Left ventricle myocardium superior (tissue), 1 donor: ENCODE results near the gene SKAP1. TPM values are rescaled to one million over a fixed set of nuclear protein-coding genes. Genes with fewer than 3 reads are reported as not detected.
"Not testable (repeated sequence)": the region's sequence is repeated elsewhere in the genome, so short reads cannot be mapped to it uniquely, and the experiment has no call there.

Experiments
- ATAC-seq: fragments of 200-7000 bp; cut with Tn5 transposase; one replicate; pipeline ENCODE4 v1.9.1; 2020; ENCODE audit warnings: mild to moderate bottlenecking, moderate library complexity
- DNase-seq: peaks from one replicate; pipeline ENCODE4 v3.0.0-alpha.2; 2020
- intact Hi-C: fragments of 100-400 bp; cut with micrococcal nuclease; formaldehyde crosslinking; loops from one replicate; pipeline ENCODE4 v1.11.0; 2022
- total RNA-seq: library from RNA; stranded (reverse); fragmentation: NEBNext Ultra II Directional; extraction: Animal tissue kit (Norgen Biotek cat#: 25700); gene quantifications from one replicate; pipeline ENCODE4 v1.2.1, GENCODE V29; 2021
- donor health status: DM: no; HTN: yes; CAD: no; lungs with severe emphysema.

The SKAP1 gene
- total RNA-seq, 1 donor from 2014 or later, result 0.27 TPM

DNA sequence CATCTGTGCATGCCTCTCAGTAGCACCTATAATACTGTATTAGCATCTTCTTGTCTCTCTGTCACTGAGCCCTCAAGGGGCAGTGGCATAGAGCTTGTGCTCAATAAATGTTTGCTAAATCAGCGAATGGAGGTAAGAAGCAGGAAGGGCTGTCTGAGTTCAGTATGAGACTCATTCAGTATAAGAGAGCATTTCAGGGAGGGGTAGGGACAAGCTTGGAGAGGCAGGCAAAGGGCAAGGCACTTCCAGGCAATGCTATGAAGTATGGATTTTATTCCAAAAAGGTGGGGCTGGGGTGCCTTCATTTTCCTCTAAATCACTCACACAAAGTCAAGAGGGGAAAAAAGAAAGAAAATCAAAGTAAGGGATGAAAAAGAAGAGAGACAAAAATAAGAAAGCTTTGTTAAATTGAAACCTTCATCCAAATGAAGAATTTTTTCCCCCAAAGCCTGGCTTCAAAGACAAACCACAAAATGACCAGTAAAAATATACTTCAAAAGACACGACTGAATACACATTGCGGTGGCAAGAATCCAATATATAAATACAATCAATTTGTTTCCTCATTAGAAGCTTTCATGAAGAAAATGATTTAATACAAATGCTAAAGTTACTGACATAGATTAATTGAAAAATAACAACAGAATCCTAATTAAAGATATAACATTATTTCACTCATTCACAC lies 51.2 kb downstream of the SKAP1 start:
- intact Hi-C loops, result no loop called here
- ATAC-seq, result no peak
- no peak for DNase-seq

DNA sequence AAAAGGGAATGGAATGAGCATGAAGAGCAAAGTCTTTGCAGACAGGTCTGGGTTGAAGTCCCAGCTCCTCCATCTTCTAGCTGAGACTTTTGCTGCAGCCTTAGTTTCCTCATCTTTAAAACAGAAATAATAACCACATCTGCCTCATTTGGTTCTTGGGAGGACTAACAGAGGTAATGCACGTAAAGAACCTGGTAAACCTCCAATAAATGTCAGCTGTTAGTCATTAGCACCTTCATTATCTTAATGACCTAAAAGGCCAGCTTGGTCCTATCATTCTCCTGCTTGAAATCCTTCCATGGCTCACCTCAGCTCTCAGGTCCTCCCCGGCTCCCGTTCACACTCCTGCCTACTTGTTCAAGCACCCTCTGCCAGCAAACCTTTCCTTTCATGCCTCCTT lies 51.8 kb downstream of the SKAP1 start:
- intact Hi-C loops, result no loop called here
- no peak for ATAC-seq

DNA sequence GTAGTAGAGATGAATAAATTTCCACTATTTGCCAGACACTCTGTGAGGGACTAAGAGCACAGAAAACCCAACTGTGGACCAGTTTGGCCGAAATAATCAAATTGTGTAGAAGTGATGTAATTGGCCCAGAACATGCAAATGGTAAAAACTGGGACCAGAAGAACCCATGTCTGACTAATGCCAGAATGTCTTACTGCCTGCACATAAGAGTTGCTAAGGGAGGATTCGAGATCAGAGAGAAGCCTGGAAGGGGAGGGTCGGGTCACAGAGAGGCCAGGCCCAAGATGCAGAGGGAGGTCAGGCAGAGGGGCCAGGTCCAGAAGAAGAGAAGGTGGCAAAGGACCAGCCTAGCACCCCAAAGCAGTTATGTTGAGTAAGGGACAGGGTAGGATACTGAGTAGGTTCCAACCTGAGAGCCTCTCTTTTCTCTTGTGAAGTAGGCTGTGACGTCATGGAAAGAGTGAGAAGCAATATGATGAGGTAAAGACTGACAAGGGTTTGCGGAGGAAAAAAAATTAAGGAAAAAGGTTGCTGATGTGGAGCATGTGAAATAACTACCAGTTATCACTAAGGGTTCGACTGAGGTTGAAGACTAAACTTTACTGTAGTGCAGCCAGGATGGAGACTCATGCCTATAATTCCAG lies 53.2 kb downstream of the SKAP1 start:
- intact Hi-C loops, result no loop called here
- no peak for DNase-seq
- no peak for ATAC-seq

More for the DNA sequence above, 51.8 kb downstream of the SKAP1 start:
- no peak for DNase-seq

DNA sequence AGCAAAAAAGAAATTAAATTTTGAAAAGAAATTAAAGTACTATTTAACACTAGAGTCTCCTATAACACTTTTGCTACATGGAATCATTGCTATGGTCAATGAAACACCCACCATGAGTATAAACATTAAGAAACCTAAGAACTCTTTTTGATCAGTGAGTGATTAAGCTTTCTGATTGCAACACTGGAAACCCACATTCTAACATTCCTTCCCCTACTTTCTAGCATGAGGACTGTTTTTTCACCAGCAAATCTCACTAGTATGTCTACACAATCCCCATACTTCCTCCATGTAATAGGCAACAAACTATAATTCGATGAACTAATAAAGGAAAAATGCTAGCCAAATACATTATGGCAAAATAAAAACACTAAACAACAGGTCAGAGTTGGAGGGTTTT lies 54.7 kb downstream of the SKAP1 start:
- ATAC-seq (no peak), DNase-seq (no peak)
- intact Hi-C loops, result no loop called here

DNA sequence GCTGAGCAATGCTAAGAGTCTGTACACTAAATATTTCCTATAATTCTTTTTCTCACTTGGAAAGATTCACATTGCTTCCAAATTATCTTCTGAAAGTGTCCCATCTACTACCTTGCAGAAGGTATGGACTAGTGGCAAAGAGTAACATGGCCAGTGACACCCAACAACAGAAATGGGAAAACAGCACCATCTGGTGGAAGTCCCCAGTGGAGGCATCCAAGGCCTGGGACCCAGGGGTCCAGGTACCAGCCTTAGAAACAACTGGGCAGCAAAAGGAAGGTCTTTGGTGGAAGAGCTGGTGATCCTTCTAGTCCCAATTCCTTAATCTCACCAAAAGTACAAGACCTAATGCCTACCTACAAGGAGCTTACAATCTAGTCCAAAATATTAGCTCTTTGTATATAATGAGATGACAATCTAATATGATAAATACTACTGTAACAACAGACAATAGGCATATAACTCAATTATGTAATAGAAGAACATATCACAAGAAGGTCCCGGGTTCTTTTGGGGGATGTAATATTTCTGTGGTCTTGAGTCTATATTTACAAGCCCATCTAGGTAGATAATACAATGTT lies 55.3 kb downstream of the SKAP1 start:
- intact Hi-C loops, result no loop called here
- DNase-seq, result no peak
- ATAC-seq, result no peak

DNA sequence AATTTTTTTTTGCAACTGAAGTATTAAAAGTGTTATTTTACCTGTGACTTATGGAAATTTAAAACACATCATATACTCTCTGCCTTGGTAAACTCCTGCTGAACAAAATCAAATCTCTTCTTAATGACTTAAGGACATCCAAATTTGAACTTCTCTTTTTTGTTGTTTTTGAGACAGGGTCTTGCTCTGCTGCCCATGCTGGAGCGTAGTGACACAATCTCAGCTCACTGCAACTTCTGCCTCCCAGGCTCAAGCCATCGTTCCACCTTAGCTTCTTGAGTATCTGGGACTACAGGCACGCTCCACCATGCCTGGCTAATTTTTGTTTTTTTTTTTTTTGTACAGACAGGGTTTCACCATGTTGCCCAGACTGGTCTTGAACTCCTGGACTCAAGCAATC lies 56.1 kb downstream of the SKAP1 start:
- no peak for ATAC-seq
- no peak for DNase-seq
- intact Hi-C loops, result no loop called here

DNA sequence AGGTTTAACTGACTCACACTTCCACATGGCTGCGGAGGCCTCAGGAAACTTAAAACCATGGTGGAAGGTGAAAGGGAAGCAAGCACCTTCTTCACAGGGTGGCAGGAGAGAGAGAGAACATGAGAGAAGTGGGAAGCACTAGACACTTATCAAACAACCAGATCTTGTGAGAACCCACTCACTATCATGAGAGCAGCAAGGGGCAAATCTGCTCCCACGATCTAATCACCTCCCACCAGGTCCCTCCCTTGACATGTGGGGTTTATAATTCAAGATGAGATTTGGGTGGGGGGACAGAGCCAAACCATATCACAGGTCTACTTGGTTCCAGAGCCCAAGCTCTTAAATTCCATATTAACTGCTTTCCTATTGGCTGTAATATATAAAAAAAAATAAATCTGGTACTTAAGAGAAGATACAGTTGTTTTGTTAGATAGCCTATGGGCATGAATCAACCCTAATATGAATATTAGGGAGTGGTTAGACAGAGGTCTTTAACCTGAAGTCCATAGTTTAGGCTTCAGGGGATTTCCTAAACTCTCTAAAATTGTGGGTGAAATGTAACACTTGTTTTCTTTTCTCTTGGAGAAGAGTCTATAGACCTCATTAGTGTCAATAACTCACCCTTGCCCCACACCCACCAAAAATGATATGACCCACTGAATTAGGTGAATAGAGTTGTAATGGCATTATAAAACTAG lies 56.7 kb downstream of the SKAP1 start:
- intact Hi-C loops, result no loop called here
- no peak for DNase-seq
- no peak for ATAC-seq

DNA sequence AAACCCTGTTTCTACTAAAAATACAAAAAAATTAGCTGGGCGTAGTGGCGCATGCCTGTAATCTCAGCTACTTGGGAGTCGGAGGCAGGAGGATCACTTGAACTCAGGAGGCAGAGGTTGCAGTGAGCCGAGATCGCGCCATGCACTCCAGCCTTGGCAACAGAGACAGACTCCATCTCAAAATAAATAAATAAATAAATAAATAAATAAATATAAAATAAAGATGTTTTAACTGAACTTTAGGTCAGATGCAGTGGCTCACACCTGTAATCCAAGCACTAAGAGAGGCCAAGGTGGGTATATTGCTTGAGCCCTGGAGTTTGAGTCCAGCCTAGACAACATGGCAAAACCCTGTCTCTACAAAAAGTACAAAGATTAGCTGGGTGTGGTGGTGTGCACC lies 61.0 kb downstream of the SKAP1 start:
- ATAC-seq, result not testable (repeated sequence)

DNA sequence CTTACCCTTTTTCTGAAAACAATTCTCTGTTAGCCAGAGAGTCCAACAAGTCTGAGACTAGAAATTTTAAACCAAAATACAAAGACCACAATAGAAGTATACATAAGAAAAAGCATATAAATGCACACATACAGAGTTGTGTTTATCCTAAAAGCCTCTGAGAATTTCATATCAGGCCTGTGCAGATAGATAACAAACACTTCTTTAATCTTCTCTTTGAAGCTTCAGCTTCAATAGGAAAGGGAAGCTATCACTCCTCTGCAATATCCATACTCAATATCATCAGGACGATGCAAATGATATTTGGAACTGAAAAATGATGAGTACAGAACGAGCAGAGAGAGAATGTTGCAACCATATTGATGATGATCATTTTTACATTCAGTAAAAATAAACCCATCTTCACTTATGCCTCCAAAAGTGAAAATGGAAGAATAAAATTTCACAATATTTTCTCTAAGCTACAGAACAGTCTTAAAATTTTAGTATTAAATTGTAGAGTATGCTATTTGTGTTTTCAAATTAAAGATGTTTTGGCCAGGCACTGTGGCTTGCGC lies 61.6 kb downstream of the SKAP1 start:
- ATAC-seq (no peak), DNase-seq (no peak)
- intact Hi-C loops, result no loop called here

More for the DNA sequence above, 61.0 kb downstream of the SKAP1 start:
- DNase-seq, intact Hi-C loops: not testable (repeated sequence)

DNA sequence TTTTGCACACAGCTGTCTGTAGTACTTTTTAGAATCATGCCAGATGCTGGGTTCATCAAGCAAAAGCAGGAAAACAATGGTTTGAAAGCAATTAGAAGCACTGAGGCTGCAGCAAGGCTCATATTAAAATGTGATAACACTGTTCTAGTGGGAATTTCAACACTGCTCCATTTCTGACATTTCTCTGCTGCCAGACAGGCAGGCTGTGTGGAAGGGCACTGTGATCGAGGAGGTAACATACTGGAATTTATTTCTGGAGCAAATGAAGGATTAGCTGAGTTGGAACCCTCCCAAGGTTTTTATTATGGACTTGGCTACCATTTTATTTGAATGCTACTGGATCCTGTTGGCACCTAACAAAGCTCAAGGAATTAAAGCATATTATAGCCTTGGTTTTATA lies 66.9 kb downstream of the SKAP1 start:
- no peak for ATAC-seq

DNA sequence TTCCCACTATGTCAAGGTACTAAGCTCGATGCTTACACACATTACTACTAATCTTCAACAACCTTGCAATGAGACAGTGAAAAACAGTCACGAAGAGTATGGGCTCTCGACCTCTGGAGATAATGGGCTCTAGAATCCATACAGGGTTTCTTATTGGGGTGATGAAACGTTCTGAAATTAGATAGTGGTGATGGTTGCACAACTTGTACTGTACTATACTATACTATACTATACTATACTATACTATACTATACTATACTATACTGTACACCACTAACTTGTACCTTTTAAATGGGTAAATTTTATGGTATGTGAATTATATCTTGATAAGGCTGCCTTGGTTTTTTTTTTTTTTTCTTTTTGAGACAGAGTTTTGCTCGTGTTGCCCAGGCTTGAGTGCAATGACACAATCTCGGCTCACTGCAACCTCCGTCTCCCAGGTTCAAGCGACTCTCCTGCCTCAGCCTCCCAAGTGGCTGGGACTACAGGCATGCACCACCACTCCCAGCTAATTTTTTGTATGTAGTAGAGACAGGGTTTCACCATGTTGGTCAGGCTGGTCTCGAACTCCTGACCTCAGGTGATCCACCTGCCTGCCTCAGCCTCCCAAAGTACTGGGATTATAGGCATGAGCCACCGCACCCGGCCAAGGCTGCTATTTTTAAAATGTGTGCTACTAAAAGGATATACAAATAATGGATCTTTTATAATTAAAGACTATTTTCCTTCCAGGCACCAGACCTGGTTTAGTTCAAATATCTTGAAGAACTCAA lies 69.0 kb downstream of the SKAP1 start:
- intact Hi-C loops, DNase-seq, ATAC-seq: not testable (repeated sequence)

More for the DNA sequence above, 66.9 kb downstream of the SKAP1 start:
- no peak for DNase-seq
- intact Hi-C loops, result no loop called here

DNA sequence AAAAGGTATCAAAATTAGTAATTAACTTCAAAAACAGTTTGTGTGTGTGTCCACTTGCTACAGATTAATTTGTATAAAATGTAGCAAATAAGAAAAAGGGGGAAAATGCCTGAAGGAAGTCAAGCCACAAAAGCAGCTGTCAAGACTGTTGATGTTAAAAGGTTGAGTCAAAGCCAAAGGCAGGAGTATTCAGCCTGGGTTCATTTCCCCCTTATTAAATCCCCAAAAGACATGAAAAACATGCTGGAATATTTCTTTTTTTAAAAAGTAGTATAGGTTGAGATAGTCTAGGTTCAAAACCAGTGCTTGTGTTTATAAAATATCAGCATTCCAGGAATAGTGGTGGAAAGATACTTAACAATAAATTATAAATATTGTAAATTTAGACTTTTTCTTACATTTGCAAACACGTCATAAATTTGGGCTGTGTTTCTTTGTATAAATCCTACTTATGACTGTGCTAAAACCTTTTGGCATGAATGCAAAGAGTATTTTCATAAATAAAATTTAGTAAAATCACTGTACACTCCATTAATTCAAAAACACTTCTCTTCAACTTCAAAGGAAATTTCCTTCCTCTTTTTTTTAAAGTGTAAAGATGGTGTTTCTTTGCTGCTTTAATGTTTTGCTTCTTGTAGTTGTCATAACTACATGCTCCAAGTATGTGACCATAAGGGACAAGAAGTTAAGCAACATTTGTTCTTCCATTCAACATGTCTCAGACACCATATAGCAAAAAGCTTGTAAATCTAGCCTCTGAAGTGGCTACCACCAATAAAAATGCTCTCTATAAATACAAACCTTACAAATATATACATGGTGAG lies 72.0 kb downstream of the SKAP1 start:
- no peak for DNase-seq
- ATAC-seq, result no peak
- intact Hi-C loops, result no loop called here

DNA sequence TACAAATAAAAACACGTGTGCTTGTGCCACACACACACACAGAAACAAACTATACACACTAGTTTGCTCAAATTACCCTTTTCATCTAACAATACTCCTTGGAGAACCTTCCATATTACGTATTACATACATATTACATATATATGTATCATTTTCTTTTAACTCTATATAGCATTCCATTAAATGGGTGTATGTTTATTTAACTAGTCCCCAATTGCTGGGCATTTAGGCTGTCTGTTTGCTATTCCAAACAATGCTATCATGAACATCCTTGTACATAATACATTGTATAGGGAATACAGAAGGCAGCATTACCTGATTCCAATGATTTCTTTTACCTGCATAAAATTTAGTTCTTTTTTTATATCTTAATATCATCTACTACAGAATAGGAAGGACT lies 73.1 kb downstream of the SKAP1 start:
- intact Hi-C loops, result no loop called here
- no peak for ATAC-seq
- DNase-seq, result no peak

DNA sequence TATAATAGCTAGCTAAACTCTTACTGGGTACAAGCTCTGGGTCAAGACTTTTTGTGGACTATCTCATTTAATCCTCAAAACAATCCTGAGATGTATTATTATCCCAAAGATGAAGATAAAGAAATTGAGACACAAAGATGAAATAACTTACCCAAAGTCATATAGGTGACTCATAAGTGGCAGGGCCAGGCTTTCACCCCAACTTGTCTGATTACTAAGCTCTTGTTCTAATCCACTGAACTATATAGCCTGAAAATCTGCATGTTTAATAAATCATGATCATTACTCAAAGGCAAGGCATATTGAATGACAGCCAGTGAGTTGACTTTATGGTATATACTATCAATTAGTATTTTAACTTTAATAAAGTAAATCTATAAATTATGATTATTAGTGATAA lies 77.4 kb downstream of the SKAP1 start:
- no peak for ATAC-seq
- intact Hi-C loops, result no loop called here
- no peak for DNase-seq

DNA sequence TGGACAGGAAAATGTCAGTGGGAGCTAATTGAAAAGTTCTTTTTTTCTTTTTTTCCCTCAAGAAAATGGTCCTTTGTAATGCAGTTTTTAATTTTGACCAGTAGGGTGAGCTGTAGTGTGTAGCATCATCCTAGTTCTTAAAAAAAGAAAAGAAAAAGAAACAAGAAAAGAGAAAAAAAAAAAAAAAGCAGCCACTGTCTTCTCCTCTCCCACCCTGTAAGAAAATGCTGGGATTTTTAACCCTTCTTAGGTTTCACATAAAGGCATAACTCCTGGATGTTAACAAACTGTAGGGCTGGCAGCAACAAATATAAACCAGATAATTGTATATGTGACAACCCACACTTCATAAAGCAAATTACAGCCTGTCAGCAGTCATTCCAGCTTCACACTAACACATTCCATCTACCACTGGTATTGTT lies 78.1 kb downstream of the SKAP1 start:
- ATAC-seq (no peak), DNase-seq (no peak)
- intact Hi-C loops, result no loop called here

DNA sequence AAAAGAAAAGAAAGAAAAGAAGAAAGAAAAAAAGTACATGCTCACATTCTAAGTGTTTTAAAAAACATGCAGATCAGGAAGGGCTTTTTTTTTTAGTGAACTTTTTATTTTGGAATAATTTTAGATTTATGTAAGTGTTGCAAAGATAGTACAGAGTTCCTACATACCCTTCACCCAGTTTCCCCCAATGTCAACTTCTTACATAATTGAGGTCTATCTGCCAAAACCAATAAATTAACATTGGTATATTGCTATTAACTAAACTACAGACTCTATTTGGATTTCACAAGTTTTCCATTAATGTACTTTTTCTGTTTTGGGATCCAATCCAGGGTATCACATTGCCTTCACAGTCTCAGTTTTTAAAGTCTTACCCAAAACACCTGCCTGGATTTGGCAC lies 81.7 kb downstream of the SKAP1 start:
- DNase-seq (no peak), ATAC-seq (no peak)
- intact Hi-C loops, result no loop called here

DNA sequence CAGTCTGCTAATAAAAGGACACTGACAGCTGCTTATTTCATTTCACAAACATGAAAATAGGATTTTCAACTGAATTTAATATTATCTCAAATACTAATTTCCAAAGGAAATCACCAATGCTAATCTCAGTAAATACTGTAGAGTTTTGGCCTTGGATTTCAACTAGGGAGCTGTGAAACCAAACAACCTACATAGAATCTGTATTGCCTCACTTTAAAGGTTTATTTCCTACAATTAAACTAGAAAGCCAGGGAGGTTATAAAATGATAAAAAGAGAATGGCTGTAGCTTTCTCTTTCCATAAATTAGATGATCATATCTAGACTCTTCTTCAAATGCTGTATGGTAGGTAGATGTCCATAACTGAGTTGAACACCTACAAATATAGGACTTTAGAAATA lies 82.8 kb downstream of the SKAP1 start:
- no peak for DNase-seq
- intact Hi-C loops, result no loop called here
- no peak for ATAC-seq

DNA sequence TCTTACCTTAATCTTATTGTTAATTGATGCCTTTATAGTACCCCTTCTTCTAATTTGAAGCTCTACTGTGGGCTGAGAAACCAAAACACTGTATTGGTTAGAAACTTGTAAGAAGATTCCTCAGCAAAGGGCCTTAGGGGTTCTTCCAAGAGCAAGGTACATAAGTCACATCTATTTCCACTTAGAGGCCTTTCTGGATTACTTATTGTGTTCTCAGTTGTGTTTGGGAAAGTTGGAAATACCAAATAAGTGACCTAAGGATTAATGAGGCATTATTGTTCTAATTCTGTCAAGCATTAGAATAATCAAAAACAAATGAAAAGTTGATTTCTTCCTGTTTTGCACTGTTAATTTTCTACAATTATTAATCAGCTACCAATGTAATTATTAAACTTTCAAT lies 85.8 kb downstream of the SKAP1 start:
- no peak for ATAC-seq
- intact Hi-C loops, result no loop called here

More for the DNA sequence above, 85.8 kb downstream of the SKAP1 start:
- DNase-seq, result no peak
